NCI-H2171 (cell line): ENCODE measurements around the gene SHANK2.

Source experiments
- DNase-seq: peaks from one replicate; lab custom pipeline; 2025; lab: John Stamatoyannopoulos, UW

SHANK2 gene

DNA sequence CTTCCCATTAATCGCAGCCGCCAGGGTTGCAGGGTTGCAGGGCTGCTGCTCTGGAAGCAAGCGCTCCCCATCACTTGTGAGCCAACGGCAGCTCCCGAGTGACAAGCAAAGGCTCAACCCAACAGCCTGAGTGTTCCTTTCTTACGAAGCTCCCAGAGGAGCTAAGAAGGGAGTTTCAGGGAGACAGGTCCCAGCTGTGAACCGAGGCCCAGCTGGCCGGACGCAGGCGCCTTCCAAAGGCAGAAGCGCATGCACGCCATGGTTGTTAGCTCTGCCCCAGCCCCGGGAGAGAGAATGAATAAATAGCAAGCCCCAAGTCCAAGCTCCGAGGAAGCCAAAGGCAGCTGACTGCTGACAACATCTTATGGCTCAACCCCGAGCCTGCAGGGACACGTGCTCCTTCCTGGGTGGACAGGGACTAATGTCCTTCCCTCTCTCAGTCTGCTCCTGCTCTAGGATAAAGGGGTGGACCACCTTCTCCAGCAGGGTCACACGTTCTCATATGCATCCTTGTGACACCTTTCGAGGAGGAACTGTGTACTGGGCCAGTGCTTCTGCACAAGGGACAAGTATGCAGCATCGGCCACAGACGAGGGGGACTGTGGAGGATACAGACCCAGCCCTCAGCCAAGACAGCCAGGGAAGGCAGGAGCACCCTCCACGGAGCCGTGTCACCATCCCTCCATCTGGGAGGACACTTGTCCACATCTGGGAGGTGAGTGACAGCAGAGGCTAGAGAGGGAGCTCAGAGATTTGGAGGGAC lies 29.9 kb downstream of the SHANK2 start:
- no peak for DNase-seq

DNA sequence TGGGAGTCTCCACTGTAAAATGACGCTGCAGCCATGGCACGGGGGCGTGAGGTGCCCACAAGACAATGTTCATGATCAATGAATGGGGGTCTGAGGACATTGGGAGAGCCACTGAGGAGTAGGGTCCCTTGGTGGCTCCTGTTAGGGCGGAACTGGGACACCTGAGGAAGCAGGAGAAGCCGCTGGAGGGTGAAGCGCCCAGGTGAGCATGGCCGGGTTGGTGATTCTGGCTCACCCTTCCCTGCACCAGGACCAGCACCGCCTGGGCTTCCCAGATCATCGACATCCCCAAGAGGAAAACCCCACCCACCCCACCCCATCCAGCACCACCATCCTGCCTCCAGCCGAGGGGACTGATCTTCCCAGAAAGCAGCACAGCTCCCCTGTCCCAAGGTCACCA lies 30.6 kb downstream of the SHANK2 start:
- no peak for DNase-seq

DNA sequence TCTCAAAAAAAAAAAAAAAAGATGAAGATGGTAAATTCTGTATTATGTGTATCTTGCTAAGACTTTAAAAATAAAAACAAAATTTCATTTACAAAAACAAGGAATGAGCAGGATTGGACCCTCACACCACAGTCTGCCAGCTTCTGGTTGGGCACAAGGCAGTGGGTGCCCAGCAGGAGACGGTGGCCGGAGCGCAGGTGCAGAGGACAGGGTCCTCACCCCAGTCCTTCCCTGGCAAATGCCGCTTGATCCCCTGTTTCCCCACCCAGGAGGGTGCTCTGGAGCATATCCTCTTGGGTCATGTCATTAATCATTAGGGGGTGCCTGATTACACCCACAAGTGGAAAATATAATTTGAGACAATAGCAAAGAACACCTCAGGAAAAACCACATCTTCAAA lies 31.2 kb downstream of the SHANK2 start:
- no peak for DNase-seq

DNA sequence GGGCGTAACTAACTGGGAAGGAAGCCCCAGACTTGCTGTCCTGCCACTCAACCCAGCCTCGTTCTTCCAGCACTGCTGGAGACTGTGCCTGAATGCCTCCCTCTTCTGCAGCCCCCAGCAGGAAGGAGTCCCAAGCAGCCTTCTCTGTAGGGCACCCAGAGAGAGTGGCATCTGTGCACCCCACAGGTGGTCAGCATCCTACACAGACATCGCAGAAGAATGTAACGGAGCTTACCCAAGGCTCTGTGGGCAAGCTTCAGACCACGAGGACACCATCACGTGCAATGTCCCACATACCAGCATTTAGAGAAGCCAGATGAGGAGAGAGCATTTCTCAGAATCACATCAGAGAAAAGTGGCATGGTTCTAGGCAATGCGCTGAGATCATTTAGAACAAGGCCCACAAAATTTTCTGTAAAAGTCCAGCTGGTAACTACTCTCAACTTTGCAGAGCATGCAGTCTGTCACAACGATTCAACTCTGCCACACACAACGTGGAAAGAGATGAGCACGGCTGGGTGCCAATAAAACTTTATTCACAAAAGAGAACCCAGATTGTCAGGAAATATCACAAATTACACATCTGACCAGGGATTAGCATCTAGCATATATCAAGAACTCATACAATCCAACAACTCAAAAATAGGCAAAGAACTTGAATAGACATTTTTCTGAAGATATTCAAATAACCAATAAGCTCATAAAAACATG lies 33.4 kb downstream of the SHANK2 start:
- DNase-seq, result no peak

DNA sequence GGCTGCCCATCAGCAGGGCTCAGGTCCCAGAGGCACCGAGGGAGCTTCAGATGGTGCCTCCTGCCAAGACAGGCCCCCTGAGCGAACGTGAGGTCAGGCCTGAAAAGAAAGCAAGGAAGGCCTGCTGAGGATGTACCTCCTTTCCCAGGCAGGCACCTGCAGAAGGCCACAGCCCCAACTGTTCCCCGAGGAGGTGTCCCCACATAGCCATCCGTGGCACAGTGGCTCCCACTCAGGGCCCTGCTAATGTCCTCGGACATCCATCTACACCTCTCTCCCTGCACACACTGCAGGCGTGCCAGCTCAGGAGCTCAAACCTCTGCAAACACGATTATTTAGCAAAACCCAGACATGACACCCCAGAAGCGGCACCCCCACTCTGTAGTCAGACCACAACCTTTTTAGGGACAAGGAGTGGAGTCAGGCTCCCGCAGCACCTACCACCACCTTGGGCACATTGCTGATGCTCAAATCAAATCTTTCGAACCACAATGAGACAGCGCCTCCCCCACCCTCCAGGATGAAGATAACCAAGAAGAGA lies 36.9 kb downstream of the SHANK2 start:
- DNase-seq, result no peak

DNA sequence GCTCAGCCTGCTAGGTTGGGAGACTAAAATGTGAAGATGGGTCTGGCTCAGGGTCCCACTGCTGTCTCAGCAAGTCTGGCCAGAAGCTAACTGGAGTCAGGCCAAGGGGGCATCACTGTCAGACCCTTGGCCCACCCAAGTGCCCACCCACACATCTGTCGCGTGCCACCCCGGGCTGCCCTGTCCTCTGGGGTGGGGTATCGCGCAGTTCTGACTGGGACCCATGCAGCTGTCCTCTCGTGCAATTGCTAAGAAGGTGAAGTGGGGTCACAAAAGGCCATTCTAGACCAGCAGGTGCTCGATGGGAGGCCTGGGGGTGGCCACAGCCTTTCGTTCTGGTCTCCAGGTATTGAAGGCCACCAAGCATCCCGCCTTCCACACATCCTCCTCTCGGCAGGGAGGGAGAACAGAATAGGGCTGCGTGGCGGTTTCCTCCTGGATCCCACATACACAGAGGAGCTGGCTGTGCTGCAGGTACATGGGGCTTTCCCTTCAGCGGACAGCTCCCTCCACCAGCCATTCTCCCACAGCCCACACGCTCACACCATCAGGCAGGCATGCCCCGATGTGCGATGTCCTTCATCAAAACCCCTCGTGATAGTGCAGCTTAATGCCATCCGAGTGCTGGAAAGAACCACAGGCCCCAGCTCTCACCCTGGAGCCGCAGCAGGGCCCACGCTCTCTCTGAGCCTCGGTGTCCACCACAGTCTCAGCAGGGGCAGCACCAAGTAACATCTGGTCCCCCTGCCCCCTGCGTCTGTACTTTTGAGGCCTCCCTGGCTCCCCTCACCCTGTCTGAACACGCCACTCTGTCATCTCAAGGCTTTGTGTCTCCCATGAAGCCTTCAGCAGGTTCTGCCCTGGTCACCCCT lies 37.6 kb downstream of the SHANK2 start:
- no peak for DNase-seq

DNA sequence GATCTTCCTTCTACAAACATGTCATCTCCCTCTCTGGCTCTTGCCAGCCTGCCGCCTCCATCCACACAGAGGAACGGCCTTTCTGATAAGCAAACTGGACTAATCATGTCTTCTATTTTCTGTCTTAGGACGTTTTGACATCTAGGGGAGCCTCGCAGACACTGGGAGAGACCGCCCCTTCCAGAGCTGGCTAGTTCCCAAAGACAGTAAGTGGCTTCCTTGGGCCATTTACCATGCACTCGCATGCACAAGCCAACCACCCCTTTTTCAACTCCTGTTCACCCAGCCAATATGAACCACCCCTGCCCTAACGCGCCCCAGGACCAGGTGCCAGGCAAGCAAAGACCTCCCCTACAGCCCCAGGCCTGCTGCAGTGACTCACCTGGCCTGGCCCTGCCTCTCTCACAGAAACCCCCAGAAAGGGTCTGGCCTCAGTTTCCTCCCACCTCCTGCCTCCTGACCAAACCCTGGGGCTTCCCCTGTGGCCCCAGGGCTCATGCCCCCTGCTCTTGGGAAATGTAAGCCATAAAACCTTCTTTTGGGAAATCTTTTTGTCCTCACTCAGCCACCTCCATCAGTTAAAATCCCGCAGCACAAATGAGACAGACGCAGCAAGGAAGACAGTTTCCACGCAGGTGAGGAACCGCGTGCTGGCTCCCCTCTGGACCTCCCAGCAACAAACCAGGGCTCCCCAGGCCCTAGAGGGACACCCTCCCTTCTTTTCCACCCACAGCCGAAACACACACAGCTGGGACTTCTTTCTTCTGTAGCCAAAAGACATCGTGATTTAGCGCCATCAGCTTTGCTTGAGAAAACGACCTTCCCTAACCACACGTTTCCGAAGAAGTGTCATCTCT lies 38.5 kb downstream of the SHANK2 start:
- DNase-seq, result no peak

DNA sequence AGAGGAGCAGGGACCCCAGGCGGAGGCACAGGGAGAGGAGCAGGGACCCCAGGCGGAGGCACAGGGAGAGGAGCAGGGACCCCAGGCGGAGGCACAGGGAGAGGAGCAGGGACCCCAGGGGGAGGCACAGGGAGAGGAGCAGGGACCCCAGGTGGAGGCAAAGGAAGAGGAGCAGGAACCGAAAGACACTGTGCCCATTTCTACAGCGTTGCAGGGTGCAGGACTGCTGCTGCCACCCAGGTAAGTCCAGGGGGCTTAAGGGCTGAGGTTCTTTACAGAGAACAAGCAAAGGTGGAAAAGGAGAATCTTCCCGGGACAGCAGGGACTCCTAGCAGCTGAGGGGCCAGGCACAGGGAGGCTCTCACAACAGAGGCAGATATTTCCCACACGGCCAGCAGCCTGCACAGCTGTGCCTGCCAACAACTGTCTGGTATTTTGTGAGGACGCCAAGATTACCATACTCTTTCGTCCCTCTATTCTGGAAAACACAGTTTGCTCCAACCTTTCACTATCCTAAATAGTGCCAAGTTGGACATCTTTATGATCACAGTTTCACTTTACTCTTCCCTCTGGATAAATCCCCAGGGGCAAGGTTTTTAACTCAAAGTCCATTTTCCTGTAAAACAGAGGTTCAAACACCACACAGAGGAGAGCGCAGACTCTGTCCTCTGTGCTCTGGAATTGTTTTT lies 39.4 kb downstream of the SHANK2 start:
- no peak for DNase-seq

DNA sequence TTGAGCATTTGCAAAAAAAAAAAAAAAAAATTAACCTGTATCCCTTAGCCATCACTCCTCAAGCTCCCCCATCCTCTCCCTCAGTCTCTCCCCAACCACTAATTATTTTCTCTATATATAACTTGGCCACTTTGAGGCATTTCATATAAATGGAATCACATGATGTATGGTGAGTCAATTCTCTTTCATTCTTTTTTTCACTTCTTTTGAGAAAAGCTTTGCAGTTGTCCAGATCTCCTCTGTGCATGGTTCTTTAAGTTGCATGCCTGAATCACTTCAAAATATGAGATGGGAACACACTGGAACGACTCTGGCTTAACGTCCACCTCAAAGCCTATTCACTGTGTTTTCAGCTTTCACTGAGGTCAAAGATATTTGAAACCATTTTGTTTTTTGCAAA lies 40.7 kb downstream of the SHANK2 start:
- DNase-seq, result no peak

DNA sequence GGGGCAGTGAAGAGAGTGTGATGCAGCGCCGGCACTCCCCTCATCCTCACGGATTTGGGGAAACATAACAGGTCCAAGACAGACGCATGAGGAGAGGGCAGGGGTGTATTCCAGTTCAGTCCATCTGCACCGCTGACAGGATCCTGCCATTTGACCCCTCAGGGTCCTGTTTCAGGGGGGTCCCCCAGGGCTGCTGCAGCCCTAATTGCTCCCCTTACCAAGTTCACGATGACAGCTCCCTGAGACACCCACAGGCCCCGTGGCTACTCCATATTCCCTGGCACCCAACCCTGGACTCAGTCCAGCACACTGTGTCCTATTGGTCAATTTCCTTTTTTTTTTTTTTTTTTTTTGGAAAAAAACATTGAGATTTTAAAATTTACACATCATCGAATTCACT lies 41.5 kb downstream of the SHANK2 start:
- no peak for DNase-seq

DNA sequence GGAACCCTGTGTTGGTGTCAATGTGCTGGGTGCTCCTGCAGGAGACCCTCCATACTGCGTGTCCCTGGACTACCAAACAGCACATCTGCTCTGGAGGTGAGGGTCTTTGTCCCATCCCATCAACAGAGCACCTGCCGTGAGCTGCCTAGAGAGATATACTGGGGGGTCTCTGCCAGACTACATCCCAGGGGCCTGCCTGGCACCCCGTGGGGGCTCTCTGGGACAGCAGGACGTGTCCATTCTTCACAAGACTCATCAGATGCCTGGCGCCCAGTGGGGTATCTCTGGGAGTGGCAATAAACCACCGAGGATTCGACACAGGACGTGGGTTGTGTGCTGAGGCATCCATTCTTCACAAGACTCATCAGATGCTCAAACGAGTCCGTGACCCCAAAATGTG lies 42.7 kb downstream of the SHANK2 start:
- DNase-seq, result no peak

DNA sequence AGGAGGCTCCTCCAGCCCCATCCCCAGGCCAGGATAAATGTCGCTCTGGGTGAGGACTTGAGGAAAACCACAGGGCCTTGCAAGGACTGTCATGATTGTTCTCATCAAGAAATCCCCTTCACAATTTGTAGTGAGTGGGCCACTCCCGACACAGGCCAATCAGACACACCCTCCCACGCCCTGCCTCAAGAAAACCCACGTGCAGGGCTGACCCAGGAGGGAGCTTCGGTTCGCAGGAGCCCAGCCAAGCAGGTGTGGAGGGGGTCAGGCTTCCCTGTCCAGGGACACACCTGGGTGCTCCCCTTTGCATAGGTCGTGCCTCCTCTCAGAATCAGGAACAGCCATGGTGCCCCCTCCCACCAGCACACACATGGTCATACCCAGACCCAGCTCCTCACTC lies 43.2 kb downstream of the SHANK2 start:
- DNase-seq, result no peak

DNA sequence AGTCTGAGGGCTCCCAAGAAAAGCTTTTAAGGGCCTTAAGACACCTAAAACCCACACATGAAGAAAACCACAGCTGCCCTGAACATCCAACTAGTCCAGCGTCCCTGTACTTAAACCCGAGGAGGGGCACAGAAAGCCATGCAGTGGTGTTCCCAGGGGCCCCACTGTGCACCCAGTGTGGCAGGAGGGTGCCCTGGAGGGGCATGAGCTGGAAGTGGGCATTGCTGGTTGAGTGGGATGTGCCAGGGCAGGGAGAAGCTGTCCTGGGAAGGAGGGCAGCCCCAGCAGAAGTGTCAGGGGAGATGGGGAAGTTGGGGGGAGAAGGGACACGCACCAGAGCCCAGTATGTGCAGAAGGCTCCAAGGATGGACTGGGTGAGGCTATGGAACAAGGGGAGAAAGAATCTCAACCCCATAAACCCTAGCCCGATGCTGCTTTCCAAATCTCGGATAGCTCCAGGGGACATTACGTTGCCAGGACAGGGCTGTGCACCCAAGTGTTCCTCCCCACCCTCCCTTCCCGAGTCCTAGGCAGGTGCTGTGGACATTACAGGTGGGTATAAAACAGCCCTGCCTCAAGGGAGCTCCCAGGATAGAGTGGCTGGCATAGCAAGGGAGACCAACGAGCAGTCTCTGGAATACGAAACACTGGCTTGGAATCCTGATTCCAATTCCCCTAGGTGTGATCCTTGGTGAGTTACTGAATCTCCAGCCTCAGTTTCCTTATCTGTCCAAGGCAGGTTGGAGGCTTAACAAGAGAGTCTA lies 44.2 kb downstream of the SHANK2 start:
- no peak for DNase-seq

DNA sequence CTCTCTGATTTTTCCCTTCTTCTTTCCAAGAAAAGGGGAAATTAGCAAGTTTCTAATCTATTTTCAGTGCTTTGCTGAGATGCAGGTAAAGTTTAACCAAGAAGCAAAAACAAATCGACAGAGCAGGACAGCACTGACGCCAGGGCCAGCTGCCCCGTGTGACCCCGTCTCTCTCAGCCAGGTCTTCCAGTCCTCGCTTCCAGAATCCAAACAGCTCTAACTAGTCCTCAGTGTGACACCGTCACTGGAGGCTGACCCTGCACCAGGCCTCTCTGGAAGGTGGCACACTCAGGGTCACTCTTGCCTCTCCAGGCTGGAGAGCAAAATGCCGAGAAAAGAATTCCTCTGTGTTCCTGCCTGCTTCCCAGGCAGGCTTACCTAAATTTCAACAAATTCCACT lies 44.8 kb downstream of the SHANK2 start:
- DNase-seq, result no peak

DNA sequence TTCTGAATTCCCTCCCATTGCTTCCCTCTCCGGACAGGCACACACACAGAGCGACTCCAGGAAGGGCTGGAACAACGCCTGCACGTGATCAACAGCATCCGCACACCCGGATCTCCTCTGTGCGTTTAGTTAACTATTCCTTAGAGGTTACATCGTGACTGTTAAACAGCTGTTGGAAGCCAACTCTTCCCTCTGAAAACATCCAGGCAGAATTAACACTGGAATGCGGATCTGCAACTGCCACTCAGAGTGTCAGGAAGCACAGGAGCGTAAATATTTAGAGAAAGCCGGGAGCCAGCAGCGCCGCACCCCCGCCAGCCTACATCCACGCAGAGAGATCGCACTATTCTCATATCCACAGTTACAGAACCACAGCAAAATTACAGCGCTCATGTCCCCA lies 46.2 kb downstream of the SHANK2 start:
- peak; percentile 44 for DNase-seq

DNA sequence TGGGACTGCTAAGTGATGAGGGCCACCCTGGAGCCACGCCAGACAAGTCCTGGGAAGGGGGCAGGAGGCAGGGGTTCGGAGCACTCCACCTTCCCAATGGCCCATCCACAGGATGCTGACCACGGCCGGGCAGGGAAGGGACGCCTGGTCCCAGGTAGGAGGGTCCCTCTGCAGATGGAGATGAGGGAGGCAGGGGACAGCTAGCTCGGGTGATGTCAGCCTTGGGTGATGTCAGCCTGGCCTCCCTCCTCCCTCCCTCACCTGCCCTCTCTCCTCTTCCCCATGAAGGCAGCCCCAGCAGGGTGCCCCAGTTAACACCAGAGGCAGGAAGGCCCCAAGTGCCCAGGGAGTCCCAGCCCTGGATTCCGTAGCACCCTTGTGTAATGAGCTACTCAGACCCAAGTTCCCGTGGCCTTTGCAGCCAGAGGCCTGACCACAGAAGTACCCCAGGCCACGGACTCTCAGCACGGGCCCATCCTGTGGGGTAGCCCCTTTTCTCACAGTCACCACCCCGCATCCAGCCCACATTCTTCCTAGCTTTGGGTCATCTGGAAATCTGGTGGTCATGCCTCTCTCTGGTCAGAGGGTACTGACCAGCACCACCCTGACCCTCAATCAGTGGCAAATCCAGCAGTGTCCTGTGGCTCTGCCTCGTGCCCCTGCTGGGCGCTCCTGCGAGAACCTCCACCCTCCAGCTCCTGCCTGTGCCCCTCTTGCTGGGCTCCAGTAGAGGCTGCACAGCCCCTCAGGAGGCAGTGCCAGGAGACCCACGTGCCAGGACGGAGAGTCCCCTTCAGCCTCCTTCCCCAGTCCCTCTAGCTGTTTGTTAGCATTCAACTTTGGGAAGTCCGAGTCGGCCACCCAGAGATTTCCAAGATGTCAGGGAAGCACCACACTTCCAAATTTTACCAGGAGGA lies 47.4 kb downstream of the SHANK2 start:
- no peak for DNase-seq

DNA sequence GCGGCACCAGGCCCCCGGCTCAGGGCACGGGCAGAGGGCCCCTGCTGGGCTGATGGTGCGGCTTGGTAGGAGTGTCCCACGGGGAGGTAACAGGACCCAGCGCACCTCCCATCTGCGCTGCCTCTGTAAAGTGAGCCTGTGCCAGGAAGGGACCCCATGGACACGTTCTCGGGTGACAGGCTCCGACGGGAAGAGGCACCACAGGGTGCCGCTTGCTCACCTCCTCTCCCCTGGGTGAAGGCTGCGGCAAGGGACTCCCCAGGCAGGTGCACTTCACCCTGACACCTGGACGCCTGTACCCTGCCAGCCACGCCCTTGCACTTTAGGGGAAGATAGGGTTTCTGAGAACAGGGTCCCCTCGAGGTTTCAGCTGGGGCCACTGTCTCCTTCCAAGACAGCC lies 48.1 kb downstream of the SHANK2 start:
- peak; percentile 49 for DNase-seq

DNA sequence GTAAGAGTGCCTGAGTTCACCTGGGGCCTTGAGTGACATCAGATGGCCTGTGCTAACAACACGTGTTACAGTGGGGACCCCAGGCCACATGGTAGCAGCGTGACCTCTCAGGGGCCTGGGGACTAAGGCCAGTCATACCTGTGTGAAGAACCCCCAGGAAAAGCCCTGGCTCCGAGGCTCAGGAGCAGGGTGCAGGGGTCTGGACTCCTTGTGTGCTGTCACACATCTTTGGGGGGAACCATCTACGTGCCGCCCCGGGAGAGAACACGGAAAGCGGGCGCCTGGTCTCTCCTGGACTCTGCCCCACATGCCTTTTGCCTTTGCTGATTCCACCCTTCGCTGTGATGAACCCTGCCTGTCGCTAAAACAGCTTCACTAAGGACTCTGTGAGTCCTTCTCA lies 48.7 kb downstream of the SHANK2 start:
- no peak for DNase-seq

DNA sequence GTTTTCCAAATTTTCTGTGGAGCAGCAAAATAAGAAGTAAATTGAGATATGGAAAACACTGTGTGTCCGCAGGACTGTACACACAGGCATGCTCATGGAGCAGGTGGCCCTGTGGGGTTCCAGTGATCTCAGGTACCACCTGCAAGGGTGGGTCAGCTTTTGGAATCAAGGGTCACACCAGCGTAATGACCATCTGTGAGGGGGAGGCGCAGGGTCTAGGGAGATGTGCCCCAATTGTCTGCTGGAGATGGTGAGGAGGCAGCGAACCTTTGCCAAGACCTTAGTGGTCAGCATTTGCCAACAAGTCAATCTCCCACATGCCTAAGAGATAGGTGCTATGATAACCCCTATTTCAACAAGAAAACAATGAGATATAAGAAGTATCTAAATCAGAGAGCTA lies 49.4 kb downstream of the SHANK2 start:
- DNase-seq, result no peak
